Esophagus muscularis mucosa (tissue), 4 donors: ENCODE measurements around the gene IQCE. TPM values are rescaled to one million over a fixed set of nuclear protein-coding genes. Genes with fewer than 3 reads are reported as not detected.

Experiments
- DNase-seq: peaks from one replicate; pipeline ENCODE4 v3.0.0-alpha.2; 2017; ENCODE audit errors: extremely low spot score
- H3K27ac ChIP-seq, 4 donors: fragments of 200-600 bp; sonication (generic); replicated peaks in 1 of 4; 1 replicate in 3 of 4; 2 replicates in 1 of 4; pipeline ENCODE4 v1.5.1; 2016 to 2019; ENCODE audit warnings: mild to moderate bottlenecking in 1 of 4
- H3K27me3 ChIP-seq, 4 donors: fragments of 200-600 bp; sonication (generic); one replicate each; pipeline versions ENCODE4 v1.5.1 to v1.6.0; 2016 to 2019
- H3K36me3 ChIP-seq, 4 donors: fragments of 200-600 bp; sonication (generic); one replicate each; pipeline ENCODE4 v1.5.1; 2016 to 2019
- H3K4me1 ChIP-seq, 4 donors: fragments of 200-600 bp; sonication (generic); one replicate each; pipeline ENCODE4 v1.5.1; 2016 to 2019
- H3K4me3 ChIP-seq, 4 donors: fragments of 200-600 bp; sonication (generic); 1 replicate in 2 of 4; 2 replicates in 2 of 4; pipeline ENCODE4 v1.5.1; 2016 to 2019; ENCODE audit warnings: mild to moderate bottlenecking in 4 of 4, moderate library complexity in 1 of 4
- H3K9me3 ChIP-seq, 4 donors: fragments of 200-600 bp; sonication (generic); 1 replicate in 3 of 4; 2 replicates in 1 of 4; pipeline ENCODE4 v1.5.1; 2016 to 2019
- EP300 ChIP-seq: sonication (generic); formaldehyde crosslinking; IDR thresholded peaks from one replicate; pipeline ENCODE4 v1.6.1; 2017; ENCODE audit warnings: antibody characterized with exemption
- POLR2A ChIP-seq: fragments of 450-650 bp; IDR thresholded peaks from one replicate; pipeline ENCODE4 v1.6.1; 2017; ENCODE audit warnings: antibody characterized with exemption, moderate library complexity, mild to moderate bottlenecking, low read depth
- POLR2AphosphoS5 ChIP-seq, 2 donors: sonication (generic); formaldehyde crosslinking; IDR thresholded peaks; one replicate each; pipeline ENCODE4 v1.6.1; 2017; ENCODE audit warnings: antibody characterized with exemption in 2 of 2
- WGBS: methylation state at CpG from one replicate; pipeline ENCODE4 v1.1.5; 2018; 5-methylcytosine and 5-hydroxymethylcytosine counted together
- intact Hi-C: fragments of 100-400 bp; cut with DNase I; formaldehyde crosslinking; loops from one replicate; pipeline ENCODE4 v1.15.1; 2023
- total RNA-seq, 4 donors: library from RNA; depleted of rRNA; stranded (reverse); fragments of >200 nt; gene quantifications; one replicate each; pipeline versions ENCODE4 v1.1.0 to v1.2.1, GENCODE V29; 2016
- TF ChIP-seq, protein P1 (sequence below), 3 experiments: fragments of 200-600 bp in 2 of 3; fragments of 450-650 bp in 1 of 3; sonication (generic) in 2 of 3; IDR thresholded peaks; one replicate each; pipeline ENCODE4 v1.5.1; 2017 to 2019; ENCODE audit warnings: antibody characterized with exemption in 3 of 3, mild to moderate bottlenecking in 2 of 3, moderate library complexity in 1 of 3

Gene IQCE
- total RNA-seq, 4 donors from 2014 or later: 13.0 to 22.4 (median 18.0) TPM

DNA sequence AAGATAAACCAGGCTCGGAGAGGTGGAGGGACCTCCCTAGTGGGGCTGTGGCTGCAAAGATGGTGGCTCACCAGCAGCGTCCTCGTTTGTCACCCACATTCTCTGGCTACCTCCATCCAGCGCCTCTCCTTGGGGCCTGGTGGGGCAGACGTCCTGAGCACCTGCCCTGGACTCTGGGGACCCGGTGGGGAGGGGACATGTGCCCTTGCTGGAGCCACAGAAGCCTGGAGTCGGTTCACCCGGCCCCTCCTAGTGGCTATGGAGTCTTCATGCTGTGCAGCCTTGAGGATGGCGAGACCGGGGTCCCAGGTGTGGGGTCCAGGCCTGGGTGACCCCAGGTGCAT lies 87.5 kb downstream of the IQCE start:
- intact Hi-C loops: no loop called here
- TF ChIP-seq, protein P1, sequence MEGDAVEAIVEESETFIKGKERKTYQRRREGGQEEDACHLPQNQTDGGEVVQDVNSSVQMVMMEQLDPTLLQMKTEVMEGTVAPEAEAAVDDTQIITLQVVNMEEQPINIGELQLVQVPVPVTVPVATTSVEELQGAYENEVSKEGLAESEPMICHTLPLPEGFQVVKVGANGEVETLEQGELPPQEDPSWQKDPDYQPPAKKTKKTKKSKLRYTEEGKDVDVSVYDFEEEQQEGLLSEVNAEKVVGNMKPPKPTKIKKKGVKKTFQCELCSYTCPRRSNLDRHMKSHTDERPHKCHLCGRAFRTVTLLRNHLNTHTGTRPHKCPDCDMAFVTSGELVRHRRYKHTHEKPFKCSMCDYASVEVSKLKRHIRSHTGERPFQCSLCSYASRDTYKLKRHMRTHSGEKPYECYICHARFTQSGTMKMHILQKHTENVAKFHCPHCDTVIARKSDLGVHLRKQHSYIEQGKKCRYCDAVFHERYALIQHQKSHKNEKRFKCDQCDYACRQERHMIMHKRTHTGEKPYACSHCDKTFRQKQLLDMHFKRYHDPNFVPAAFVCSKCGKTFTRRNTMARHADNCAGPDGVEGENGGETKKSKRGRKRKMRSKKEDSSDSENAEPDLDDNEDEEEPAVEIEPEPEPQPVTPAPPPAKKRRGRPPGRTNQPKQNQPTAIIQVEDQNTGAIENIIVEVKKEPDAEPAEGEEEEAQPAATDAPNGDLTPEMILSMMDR (IDR thresholded peaks at IDR 0.05): no peak
- TF ChIP-seq POLR2AphosphoS5 (IDR thresholded peaks at IDR 0.05) (no peak), EP300 (no peak), POLR2A (no peak)

DNA sequence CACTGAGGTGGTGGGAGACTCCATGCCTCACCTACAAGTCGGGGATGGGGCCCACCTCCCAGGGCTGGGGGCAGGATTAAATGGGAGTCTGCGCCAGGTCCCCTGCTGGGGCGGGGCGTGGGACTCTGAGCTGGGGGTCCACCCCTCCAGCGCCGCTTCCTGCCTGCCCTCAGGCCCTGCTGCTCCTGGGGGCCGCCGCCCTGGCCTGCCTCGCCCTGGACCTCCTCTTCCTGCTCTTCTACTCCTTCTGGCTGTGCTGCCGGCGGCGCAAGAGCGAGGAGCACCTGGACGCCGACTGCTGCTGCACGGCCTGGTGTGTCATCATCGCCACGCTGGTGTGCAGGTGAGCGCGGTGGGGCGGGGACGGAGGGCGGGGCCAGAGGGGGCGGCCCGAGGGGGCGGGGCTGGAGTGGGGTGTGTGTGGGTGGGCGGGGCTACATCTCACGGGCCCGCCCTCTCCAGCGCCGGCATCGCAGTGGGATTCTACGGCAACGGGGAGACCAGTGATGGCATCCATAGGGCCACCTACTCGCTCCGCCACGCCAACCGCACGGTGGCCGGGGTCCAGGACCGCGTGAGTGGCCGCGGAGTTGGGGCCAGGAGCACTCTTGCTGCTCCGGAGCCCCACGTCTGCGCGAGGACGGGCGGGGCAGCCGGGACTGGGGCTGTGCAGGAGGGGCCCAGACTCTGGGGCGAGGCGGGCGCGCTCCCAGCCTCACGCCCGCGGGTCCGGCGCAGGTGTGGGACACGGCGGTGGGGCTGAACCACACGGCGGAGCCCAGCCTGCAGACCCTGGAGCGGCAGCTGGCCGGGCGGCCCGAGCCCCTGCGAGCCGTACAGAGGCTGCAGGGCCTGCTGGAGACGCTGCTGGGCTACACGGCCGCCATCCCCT lies 88.1 kb downstream of the IQCE start:
- H3K27me3 ChIP-seq: no peaks in the 10 kb centered on the region
- TF ChIP-seq EP300 (no peak), POLR2A (no peak), POLR2AphosphoS5 (IDR thresholded peaks at IDR 0.05) (no peak)
- TF ChIP-seq, protein P1 (IDR thresholded peaks at IDR 0.05): no peak
- DNase-seq: no peak
- H3K4me1 ChIP-seq: peaks cover 22 to 32% (median 30%) of the 10 kb centered on the region in 4 donors
- H3K9me3 ChIP-seq: no peaks in the 10 kb centered on the region
- no peak overlapping the region for H3K4me3 ChIP-seq
- intact Hi-C loops: no loop called here
- H3K27ac ChIP-seq: no peak overlapping the region
- peaks cover 16 to 49% (median 44%) of the 10 kb centered on the region in 4 donors for H3K36me3 ChIP-seq
- 85% methylated on average over 32 of the region's 73 CpGs for WGBS

More for the DNA sequence above, 87.5 kb downstream of the IQCE start:
- H3K4me3 ChIP-seq: no peak overlapping the region
- DNase-seq: no peak
- 100% methylated on average over 2 of the region's 10 CpGs for WGBS
- H3K9me3 ChIP-seq: no peaks in the 10 kb centered on the region
- no peaks in the 10 kb centered on the region for H3K27me3 ChIP-seq
- H3K27ac ChIP-seq: no peak overlapping the region
- peaks cover 16 to 43% (median 38%) of the 10 kb centered on the region in 4 donors for H3K36me3 ChIP-seq
- H3K4me1 ChIP-seq: peaks cover 27 to 38% (median 37%) of the 10 kb centered on the region in 4 donors

DNA sequence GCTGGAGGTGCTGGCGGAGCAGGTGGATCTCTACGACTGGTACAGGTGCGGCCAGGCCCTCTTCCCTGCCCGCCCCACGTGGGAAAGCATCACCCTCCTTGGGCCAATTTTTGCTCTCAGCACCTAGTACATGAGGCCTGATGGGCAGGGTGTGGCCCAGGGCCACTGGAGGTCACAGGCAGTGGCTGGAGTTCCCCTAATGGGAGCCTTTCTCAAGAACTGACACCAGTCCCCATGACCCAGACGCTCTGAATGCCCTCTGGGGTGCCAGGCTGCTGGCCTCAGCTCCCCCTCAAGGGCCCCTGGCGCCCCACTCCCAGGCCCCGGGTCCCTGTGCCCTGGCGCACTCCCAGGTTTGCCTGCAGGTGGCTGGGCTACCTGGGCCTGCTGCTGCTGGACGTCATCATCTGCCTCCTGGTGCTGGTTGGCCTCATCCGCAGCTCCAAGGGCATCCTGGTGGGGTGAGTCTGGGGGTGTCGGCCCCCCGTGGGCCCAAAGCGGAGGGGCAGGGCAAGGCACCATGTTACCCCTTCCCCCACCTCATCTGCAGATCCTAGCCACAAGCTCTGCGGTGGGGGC lies 88.9 kb downstream of the IQCE start:
- no peak overlapping the region for H3K4me3 ChIP-seq
- H3K9me3 ChIP-seq: no peaks in the 10 kb centered on the region
- H3K4me1 ChIP-seq: peaks cover 19 to 26% (median 25%) of the 10 kb centered on the region in 4 donors
- 94% methylated on average over 6 of the region's 15 CpGs for WGBS
- intact Hi-C loops: no loop called here
- H3K27ac ChIP-seq: no peak overlapping the region
- no peak for DNase-seq
- no peak for TF ChIP-seq EP300
- no peak for TF ChIP-seq POLR2AphosphoS5 (IDR thresholded peaks at IDR 0.05)
- no peak for TF ChIP-seq POLR2A
- TF ChIP-seq, protein P1 (IDR thresholded peaks at IDR 0.05): no peak
- no peaks in the 10 kb centered on the region for H3K27me3 ChIP-seq
- H3K36me3 ChIP-seq: peaks cover 16 to 56% (median 50%) of the 10 kb centered on the region in 4 donors

DNA sequence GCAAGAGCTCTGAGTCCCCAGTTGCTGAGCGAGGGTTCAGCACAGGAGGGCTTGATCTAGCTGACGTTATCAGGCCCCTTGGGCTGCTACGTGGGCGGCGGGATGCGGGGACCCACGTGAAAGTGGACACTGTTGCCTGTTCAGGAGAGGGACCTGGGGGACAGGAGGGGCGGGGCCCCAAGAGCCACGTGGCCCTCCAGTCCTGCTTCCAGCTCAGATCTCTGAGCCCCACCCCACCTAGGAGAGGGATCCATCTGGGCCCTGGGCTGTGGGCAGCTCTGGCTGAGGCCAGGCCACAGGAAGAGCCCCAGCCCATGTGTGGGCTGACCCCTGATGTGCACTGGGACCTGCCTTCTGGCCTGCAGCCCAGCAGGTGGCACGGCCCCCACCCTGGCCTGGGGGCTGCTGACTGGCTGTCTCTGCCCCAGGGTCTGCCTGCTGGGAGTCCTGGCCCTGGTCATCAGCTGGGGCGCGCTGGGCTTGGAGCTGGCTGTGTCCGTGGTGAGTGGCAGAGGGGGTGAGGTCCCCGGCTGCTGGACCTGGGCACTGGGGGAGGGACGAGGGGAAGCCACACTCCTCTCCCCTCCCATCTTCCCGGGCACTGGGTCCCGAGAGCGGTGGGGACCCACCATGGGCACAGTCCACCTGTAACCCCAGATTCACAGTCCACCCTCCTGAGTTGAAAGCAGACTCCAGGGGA lies 90.5 kb downstream of the IQCE start:
- no peak for DNase-seq
- no peaks in the 10 kb centered on the region for H3K9me3 ChIP-seq
- TF ChIP-seq EP300: no peak
- TF ChIP-seq POLR2AphosphoS5 (IDR thresholded peaks at IDR 0.05): no peak
- TF ChIP-seq, protein P1 (IDR thresholded peaks at IDR 0.05): no peak
- TF ChIP-seq POLR2A: no peak
- H3K4me1 ChIP-seq: peaks cover 10 to 16% (median 13%) of the 10 kb centered on the region in 4 donors
- intact Hi-C loops: no loop called here
- peaks cover 16 to 69% (median 54%) of the 10 kb centered on the region in 4 donors for H3K36me3 ChIP-seq
- no peak overlapping the region for H3K4me3 ChIP-seq
- H3K27ac ChIP-seq: no peak overlapping the region
- H3K27me3 ChIP-seq: no peaks in the 10 kb centered on the region
- WGBS: 96% methylated on average over 12 of the region's 18 CpGs
